Renal pelvis (tissue), 12 donors: ENCODE measurements around the gene VAV2. TPM values are rescaled to one million over a fixed set of nuclear protein-coding genes. Genes with fewer than 3 reads are reported as not detected.

Experiments used
- DNase-seq: peaks from one replicate; pipeline ENCODE4 v3.0.0-alpha.2; 2013
- long read RNA-seq, 16 experiments: transcript quantifications; one replicate each; lab custom pipeline, GENCODE V29; 2026
- polyA plus RNA-seq, 3 donors: library from polyadenylated mRNA; unstranded; fragments of 120-200 nt; gene quantifications; one replicate each; pipeline ENCODE4 v1.2.1, GENCODE V29; 2013; ENCODE audit not compliant: insufficient read length in 3 of 3

Gene VAV2
- 10 to 100 TPM; 36.6 to 55.8 (median 37.4) TPM for polyA plus RNA-seq
- long read RNA-seq, donor 1, full-length matches to known transcripts, result 1 of 1 reads
- long read RNA-seq, donor 1, partial matches to known transcripts, result 0 of 1 reads
- long read RNA-seq, donor 1, other reads (novel, unspliced or antisense), result 0 of 1 reads
- long read RNA-seq, donor 2, result 0 reads
- long read RNA-seq, donor 3, result 0 reads
- long read RNA-seq, donor 4, full-length matches to known transcripts, result 3 of 3 reads
- long read RNA-seq, donor 4, partial matches to known transcripts, result 0 of 3 reads
- long read RNA-seq, donor 4, other reads (novel, unspliced or antisense), result 0 of 3 reads
- long read RNA-seq, donor 5, result 0 reads
- long read RNA-seq, donor 6, full-length matches to known transcripts, result 2 of 19 reads
- long read RNA-seq, donor 6, partial matches to known transcripts, result 17 of 19 reads
- long read RNA-seq, donor 6, other reads (novel, unspliced or antisense), result 0 of 19 reads
- long read RNA-seq, donor 7, full-length matches to known transcripts, result 8 of 8 reads
- long read RNA-seq, donor 7, partial matches to known transcripts, result 0 of 8 reads
- long read RNA-seq, donor 7, other reads (novel, unspliced or antisense), result 0 of 8 reads
- long read RNA-seq, donor 8, result 0 reads
- long read RNA-seq, donor 9, full-length matches to known transcripts, result 2 of 2 reads
- long read RNA-seq, donor 9, partial matches to known transcripts, result 0 of 2 reads
- long read RNA-seq, donor 9, other reads (novel, unspliced or antisense), result 0 of 2 reads
- long read RNA-seq, donor 10, full-length matches to known transcripts, result 2 of 7 reads
- long read RNA-seq, donor 10, partial matches to known transcripts, result 5 of 7 reads
- long read RNA-seq, donor 10, other reads (novel, unspliced or antisense), result 0 of 7 reads
- long read RNA-seq, donor 11, full-length matches to known transcripts, result 1 of 1 reads
- long read RNA-seq, donor 11, partial matches to known transcripts, result 0 of 1 reads
- long read RNA-seq, donor 11, other reads (novel, unspliced or antisense), result 0 of 1 reads
- long read RNA-seq, donor 12, full-length matches to known transcripts, result 6 of 6 reads
- long read RNA-seq, donor 12, partial matches to known transcripts, result 0 of 6 reads
- long read RNA-seq, donor 12, other reads (novel, unspliced or antisense), result 0 of 6 reads
- long read RNA-seq, donor 13, partial matches to known transcripts, result 0 of 1 reads
- long read RNA-seq, donor 13, other reads (novel, unspliced or antisense), result 0 of 1 reads
- long read RNA-seq, donor 14, result 0 reads
- long read RNA-seq, donor 15, full-length matches to known transcripts, result 4 of 4 reads
- long read RNA-seq, donor 15, partial matches to known transcripts, result 0 of 4 reads
- long read RNA-seq, donor 15, other reads (novel, unspliced or antisense), result 0 of 4 reads
- long read RNA-seq, donor 16, full-length matches to known transcripts, result 1 of 1 reads
- long read RNA-seq, donor 16, partial matches to known transcripts, result 0 of 1 reads
- long read RNA-seq, donor 16, other reads (novel, unspliced or antisense), result 0 of 1 reads

DNA sequence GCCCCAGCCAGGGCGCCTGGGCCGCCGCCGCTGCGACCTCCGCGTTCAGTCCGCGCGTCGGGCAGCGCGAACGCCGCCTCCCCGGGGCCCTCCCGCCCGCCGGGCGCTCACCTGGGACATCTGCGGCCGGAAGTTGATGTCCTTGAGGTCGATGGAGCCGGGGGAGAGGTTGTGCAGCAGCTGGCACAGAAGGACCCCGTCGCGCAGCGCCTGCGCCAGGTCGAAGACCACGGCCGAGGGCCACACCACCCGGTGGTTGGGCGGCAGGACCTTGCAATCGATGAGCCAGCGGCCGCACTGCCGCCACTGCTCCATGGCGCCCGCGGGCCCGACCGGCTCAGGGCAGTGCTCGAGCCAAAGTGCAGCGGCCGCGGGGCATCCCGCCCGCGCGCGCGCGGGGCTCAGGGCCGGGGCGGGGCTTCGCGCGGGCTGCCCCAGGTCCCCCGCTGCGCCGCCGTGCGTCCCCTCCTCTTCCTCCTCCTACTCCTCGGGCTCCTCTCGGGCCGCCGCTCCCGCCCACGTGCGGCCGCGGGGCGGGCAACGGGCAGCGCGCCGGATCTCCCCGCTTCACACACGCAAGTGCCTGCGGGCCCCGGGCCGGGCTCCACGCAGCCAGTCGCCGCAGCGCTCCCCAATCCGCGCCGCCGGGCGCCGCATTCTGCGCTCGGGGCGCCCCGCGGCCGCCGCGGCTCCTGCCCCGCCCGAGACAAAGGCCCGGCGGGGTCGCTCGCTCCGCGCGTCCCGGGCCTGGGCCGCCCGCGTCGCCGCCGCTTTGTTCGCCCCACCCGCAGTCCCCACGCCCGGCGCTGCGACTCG is at the start of gene VAV2:
VAV2 (minus strand) TSS at position 361 of the 816 bp plus-strand sequence; CDS start at position 315, 46 bp downstream.
- no peak for DNase-seq

DNA sequence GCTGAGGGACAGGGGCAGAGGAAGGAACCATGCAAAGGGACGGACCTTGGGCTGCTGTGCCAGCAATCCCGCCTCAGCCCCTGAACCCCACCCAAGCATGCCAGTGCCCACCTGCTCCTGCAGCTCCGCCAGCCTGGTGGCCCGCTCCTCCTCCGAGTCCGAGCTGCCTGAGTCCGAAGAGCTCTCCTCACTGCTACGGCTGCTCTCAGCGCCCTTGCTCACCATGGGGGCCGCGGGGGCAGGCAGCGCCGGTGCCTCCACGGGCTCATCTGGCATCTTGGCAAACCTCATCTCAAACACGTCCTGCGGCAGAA is 49.5 kb upstream of the VAV2 start:
- DNase-seq, result no peak

- DNase-seq, result no peak
Observed at GRCh38 chr9:134040781-134041648, 48.9 kb upstream of the VAV2 start.

GRCh38 chr9:134040176-134040565 is 48.0 kb upstream of the VAV2 start:
- DNase-seq, result no peak

DNA sequence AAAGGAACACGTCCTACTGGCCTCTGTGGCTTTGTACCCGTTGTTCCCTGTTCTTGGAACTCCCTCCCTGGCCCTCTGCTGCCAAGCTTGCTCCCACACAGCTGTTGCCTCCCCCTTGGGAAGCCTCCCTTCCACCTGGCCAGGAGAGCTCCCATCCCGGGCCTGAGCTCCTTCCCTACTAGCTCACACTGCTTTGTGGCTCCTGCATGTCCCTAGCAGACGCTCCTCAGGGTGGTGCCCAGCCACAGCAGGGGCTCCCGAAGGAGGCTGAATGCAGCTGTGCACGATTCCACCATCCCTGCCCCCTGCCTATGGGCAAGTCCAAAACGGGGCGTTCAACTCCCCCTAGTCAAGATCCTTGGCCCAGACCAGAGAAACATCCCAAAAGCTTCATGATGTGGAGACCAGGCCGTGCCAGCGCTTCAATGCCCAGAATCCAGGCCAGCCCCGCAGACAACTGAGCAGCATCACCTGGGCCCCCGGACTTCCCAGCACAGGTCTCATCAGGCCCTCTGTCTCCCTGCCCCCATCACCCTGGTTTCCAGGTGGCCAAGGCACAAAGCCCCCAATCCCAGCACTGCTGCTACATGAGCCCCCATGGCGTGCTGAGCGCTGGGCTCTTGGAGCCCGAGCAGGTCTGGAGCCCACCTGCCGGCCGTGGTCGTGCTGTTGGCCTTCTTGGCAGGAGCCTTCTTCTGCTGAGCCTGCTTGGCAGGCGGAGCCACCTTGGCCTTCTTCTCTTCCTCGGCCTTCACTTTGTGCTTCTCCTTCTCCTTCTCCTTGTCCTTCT is 47.5 kb upstream of the VAV2 start:
- no peak for DNase-seq

- DNase-seq, result no peak
Observed at GRCh38 chr9:134037641-134038040, 45.5 kb upstream of the VAV2 start.

- no peak for DNase-seq
Observed at GRCh38 chr9:134036130-134036529, 44.0 kb upstream of the VAV2 start.

DNA sequence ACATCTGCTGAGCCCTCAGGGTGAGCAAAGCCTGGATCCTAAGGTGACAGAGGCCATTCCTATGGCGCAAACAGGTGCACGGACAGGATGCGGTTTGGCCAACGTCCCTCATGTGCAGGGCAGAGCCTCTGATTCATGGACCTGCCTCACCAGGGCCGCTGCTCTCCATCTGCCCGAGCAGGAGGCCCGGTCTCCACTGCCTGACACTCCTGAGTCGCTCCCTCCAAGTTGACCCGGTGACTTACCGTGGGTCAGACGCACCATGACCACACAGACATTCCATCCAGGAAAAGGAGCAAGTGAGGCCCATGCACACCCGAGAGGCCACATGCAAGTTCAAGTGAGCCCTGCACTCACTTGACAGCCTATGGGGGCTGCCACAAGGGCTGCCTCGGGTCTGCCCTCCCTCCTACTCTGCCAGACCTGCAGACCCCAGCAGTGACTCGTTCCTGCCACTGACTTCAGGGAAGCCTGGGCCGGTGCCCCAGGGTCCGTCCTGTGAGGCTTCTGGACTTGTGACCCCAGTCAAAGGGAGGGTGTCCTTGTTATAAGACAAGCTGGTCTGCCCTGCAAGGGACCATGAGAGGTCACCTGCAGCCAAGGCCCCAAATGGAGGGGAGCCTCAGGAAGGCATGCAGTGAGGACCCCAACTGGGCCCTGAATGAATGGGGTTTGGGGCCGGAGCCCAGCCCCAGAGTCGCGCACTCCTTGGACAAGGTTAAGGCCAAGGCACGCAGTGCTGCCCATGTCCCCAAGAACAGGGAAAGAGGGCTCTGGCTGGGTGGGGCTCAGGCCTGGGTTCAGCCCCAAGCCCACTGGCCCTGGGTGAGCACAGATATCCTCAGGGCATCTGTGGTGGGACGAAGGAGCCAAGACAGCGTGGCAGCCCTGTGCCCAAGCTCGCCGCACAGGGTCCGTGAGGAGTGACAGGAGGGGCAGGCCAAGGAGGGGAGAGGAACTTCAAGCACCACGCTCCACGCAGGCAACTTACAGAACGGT is 43.2 kb upstream of the VAV2 start:
- no peak for DNase-seq

DNA sequence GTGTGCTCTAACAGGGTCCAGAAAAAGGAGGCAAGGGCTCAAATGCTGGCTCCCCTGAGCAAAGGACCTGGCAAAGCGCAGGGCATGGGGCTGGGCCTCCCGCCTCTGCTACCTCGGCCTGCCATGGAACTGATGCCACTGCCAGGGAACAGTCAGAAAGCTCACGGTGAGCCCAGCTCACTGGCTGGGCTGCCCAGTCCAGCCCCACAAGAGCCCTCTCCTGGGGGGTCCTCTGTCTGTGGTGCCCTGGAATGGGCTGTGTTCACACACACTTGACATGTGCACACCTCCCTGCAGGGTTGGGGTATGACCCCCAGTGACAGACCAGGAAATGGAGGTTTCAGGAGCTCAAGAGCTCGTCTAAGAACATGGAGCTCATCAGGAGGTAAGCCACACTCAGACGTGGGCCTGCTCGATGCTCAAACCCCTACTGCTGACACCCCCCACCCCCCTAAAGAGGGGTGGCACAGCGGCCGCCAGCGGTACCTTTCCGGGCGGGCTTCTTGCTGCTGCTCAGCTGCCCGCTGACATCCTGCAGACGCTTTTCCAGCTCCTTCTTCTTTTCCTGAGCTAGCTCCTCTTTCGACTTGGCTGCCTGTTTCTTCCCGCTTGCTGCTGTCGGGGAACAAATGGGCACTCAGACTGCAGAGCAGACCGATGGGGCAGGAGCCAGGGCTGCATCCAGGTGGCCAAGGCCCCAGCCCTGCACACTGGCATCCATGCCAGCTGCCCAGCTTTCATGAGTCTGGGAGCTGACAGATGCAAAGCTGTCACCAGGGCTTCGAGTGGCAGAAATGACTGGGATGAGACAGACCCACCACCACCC is 42.3 kb upstream of the VAV2 start:
- no peak for DNase-seq

DNA sequence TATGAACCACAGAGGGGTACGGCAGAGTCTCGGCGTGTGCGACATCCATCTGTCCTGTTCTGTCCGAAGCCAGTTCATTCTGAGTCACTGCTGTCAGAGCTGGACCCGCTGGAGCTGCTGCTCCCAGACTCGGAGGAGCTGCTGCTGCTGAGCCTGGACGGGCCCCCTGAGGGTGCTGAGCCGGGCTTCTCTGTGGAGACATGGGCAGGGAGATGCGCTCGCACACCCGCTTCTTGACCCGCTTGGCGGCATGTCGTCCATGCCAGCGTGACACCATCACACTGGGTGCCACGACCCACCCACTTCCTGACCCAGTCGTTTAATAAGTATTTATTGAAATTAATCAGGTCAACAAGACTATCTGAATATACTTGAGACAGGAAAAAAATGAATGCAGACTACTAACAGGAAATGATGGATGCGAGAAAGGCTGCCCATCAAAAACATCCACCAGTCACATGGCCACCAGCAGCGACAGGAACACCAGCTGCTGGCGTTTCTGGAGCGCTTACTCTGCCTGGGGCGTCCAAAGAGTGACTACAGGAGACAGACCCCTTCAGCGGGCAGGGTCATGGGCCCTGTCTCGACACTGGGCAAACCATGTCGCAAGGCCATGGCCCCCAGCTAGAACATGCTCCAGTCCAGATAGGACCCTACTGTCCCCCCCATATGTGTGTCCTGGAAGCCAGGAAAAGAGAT is 41.5 kb upstream of the VAV2 start:
- no peak for DNase-seq

- DNase-seq, result no peak
Observed at GRCh38 chr9:134032456-134033222, 40.5 kb upstream of the VAV2 start.

DNA sequence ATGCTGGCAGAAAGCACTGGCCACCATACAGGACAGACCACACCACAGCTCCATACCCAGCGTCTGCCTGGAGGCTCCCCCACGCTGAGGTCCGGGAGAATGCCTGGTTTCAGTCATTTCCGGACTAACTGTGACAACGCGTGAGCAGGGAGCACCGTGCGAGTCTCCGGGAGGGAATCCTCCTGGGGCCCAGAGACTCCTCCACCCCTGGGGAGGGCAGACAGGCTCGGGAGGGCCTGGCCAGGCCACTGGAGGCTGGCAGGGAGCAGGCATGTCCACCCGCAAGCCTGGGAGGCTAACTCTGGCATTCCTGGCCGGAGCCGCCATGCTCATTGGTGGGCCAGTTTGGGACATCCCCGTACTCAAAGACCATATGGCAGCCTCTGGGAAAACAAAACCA is 39.7 kb upstream of the VAV2 start:
- no peak for DNase-seq

GRCh38 chr9:134030821-134031470 is 38.8 kb upstream of the VAV2 start:
- DNase-seq, result no peak
